ENCODE results near the gene SMG6.

DNA sequence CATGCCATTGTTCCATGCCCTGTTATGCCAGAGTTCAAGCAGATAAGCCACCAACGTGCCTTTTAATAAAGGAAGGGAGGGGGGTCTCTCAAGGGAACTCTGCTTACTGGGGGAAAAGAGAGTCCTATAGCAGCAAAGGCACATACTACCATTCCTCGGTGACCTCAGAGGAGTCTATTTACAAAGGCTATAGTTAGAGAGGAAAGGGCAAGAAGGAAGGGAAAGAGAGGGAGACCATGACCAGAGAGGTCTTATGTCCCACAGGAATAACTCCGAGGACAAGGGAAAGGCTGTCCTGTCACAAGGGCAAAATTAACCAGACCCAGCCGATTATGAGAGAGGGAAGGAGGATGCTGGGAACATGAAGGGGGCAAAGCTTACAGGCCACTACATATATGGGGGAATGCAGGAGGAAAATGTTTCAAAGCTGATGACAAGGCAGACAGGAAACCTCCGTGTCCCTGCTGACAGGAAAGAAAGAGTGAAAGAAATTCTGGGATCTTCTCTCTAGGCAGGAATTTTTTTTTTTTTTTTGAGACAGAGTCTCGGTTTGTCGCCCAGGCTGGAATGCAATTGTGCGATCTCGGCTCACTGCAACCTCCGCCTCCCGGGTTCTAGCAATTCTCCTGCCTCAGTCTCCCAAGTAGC, 197.2 kb downstream of the SMG6 start:
- TF ChIP-seq, protein P1, sequence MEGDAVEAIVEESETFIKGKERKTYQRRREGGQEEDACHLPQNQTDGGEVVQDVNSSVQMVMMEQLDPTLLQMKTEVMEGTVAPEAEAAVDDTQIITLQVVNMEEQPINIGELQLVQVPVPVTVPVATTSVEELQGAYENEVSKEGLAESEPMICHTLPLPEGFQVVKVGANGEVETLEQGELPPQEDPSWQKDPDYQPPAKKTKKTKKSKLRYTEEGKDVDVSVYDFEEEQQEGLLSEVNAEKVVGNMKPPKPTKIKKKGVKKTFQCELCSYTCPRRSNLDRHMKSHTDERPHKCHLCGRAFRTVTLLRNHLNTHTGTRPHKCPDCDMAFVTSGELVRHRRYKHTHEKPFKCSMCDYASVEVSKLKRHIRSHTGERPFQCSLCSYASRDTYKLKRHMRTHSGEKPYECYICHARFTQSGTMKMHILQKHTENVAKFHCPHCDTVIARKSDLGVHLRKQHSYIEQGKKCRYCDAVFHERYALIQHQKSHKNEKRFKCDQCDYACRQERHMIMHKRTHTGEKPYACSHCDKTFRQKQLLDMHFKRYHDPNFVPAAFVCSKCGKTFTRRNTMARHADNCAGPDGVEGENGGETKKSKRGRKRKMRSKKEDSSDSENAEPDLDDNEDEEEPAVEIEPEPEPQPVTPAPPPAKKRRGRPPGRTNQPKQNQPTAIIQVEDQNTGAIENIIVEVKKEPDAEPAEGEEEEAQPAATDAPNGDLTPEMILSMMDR (IDR thresholded peaks at IDR 0.05) = no peak
- TF ChIP-seq POLR2A (IDR thresholded peaks at IDR 0.05) = no peak
